Measurements from ENCODE around the gene CHD5.

CHD5 gene

GRCh38 chr1:6105218-6105679 lies 74.9 kb downstream of the CHD5 start:
- Mint-ChIP-seq H3K27me3 (peaks cover 14% of the 10 kb centered on the region), H3K27ac (peak overlapping the region; percentile 44), H3K36me3 (ENCODE audit: low read depth) (no peaks in the 10 kb centered on the region), H3K4me1 (ENCODE audit: low read depth) (no peaks in the 10 kb centered on the region), H3K4me3 (no peak overlapping the region), H3K9me3 (no peaks in the 10 kb centered on the region)
- DNase-seq = no peak

DNA sequence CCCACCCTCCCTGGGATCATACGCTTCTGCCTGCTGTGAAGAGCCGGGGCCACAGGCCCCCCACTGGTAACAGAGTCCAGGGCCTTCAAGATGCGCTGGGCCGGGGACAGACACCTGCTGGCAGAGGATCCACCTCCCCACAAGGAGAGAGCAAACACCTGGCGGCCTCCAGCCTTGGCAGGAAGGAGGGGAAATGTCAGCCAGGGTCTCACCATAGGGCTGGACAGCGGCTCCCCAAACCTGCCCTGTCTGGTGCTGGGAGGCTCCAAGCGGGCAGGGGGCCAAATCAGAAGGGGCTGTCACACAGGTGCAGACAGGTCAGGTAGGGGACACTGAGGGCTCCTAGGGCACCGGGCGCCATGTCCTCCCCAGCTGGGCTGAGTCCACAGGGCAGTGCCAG lies 75.5 kb downstream of the CHD5 start:
- DNase-seq = no peak
- no peak overlapping the region for H3K4me3 Mint-ChIP-seq
- H3K4me1 Mint-ChIP-seq (ENCODE audit: low read depth) = no peaks in the 10 kb centered on the region
- H3K36me3 Mint-ChIP-seq (ENCODE audit: low read depth) = peaks cover 1% of the 10 kb centered on the region
- H3K9me3 Mint-ChIP-seq = no peaks in the 10 kb centered on the region
- H3K27me3 Mint-ChIP-seq = peaks cover 13% of the 10 kb centered on the region
- H3K27ac Mint-ChIP-seq = peak overlapping the region; percentile 44

GRCh38 chr1:6103854-6104530 lies 76.1 kb downstream of the CHD5 start:
- H3K36me3 Mint-ChIP-seq (ENCODE audit: low read depth) = peaks cover 6% of the 10 kb centered on the region
- no peak overlapping the region for H3K4me3 Mint-ChIP-seq
- H3K4me1 Mint-ChIP-seq (ENCODE audit: low read depth) = no peaks in the 10 kb centered on the region
- H3K27me3 Mint-ChIP-seq = peaks cover 13% of the 10 kb centered on the region
- peak overlapping the region; percentile 11 for H3K27ac Mint-ChIP-seq
- no peaks in the 10 kb centered on the region for H3K9me3 Mint-ChIP-seq
- DNase-seq = no peak

GRCh38 chr1:6103111-6103853 lies 76.8 kb downstream of the CHD5 start:
- Mint-ChIP-seq H3K36me3 (ENCODE audit: low read depth) (peaks cover 11% of the 10 kb centered on the region), H3K4me1 (ENCODE audit: low read depth) (no peaks in the 10 kb centered on the region), H3K4me3 (no peak overlapping the region), H3K27me3 (peaks cover 6% of the 10 kb centered on the region), H3K9me3 (no peaks in the 10 kb centered on the region), H3K27ac (no peak overlapping the region)
- DNase-seq = no peak

- Mint-ChIP-seq H3K27me3 (peaks cover 4% of the 10 kb centered on the region), H3K36me3 (ENCODE audit: low read depth) (peaks cover 19% of the 10 kb centered on the region), H3K9me3 (no peaks in the 10 kb centered on the region), H3K27ac (peak overlapping the region; percentile 49), H3K4me3 (no peak overlapping the region), H3K4me1 (ENCODE audit: low read depth) (no peaks in the 10 kb centered on the region)
- DNase-seq = no peak
Observed at GRCh38 chr1:6102532-6102845, 77.6 kb downstream of the CHD5 start.

DNA sequence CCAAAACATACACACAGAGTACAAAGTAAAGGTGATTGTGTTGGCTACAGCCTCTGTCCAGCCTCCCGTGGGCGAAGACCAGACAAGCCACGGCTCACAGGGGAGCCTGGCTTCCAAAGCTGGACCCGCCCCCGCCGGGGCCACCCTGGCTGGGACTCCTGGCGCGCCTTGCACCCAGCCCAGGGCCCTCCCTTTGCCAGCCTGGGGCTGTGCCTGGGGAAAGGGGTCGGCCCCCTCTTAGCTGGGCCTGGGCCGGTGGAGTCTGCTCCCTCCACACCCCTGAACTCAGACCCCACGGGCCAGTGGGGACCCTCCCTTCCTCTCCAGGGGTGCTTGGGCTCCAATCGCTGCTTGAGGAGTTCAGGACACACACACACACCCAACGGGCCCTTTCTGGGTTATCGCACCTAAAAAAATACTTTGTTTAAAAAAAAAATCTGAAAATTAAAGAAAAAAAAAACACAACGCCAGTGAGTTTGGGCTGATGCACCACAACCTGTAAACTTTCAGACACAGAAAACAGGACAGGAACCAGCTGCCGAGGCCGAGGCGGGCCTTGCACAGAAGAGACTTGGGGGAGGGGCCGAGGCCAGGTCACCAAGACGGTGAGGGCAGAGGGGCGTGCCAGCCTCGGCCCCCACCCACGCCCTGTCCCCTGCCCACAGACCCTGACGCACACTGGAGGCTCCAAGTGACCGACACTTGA lies 78.1 kb downstream of the CHD5 start:
- H3K4me3 Mint-ChIP-seq = no peak overlapping the region

DNA sequence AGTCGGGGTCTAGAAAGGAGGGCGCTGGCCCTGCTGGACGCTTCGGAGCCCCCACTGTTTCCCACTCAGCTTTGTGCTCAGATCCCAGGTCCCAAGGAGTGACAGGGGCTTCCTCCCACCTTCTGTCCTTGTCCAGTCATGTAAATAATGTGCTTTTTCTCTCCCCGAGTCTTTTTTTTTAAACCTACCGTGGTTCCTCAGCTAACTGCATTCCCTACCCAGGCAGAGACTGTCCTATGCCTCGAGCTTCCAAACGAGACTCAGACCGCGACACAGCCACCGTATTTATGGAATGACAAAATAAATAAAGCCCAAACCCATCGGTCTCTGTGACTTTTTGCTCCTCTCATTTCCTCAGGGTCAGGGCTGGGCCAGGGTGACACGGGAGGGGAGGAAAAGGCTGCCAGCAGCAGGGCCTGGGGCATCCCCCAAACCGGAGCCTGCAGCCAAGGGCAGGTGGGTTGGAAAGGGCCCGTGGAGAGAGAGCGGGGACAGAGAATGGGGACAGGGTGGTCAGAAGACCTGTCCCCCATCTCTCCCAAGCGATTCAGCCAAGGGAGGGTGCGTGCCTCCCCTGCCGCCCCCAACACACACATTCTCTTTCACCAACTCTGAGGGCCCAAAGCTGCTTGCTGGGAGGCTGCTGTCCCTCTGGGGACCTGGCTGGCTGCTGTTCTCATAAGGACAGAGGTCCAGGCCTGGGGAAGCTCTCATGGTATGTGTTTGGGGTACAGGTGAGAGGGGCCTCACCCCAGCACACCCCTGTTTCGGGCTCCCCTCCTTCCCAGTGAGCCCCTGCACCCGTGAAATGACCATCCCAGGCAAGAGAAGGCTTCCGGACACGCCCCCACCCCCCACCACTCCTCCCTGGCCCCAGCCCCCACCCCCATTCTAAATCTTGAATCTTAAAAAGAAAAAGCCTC lies 79.0 kb downstream of the CHD5 start:
- no peaks in the 10 kb centered on the region for H3K4me1 Mint-ChIP-seq (ENCODE audit: low read depth)
- peaks cover 4% of the 10 kb centered on the region for H3K27me3 Mint-ChIP-seq
- peak overlapping the region; percentile 41 for H3K27ac Mint-ChIP-seq
- H3K4me3 Mint-ChIP-seq = no peak overlapping the region
- DNase-seq = no peak
- H3K36me3 Mint-ChIP-seq (ENCODE audit: low read depth) = peaks cover 33% of the 10 kb centered on the region
- no peaks in the 10 kb centered on the region for H3K9me3 Mint-ChIP-seq

More for the DNA sequence above, 78.1 kb downstream of the CHD5 start:
- no peaks in the 10 kb centered on the region for H3K4me1 Mint-ChIP-seq (ENCODE audit: low read depth)
- H3K9me3 Mint-ChIP-seq = no peaks in the 10 kb centered on the region
- H3K27me3 Mint-ChIP-seq = peaks cover 4% of the 10 kb centered on the region
- no peak overlapping the region for H3K27ac Mint-ChIP-seq
- no peak for DNase-seq
- peaks cover 24% of the 10 kb centered on the region for H3K36me3 Mint-ChIP-seq (ENCODE audit: low read depth)

DNA sequence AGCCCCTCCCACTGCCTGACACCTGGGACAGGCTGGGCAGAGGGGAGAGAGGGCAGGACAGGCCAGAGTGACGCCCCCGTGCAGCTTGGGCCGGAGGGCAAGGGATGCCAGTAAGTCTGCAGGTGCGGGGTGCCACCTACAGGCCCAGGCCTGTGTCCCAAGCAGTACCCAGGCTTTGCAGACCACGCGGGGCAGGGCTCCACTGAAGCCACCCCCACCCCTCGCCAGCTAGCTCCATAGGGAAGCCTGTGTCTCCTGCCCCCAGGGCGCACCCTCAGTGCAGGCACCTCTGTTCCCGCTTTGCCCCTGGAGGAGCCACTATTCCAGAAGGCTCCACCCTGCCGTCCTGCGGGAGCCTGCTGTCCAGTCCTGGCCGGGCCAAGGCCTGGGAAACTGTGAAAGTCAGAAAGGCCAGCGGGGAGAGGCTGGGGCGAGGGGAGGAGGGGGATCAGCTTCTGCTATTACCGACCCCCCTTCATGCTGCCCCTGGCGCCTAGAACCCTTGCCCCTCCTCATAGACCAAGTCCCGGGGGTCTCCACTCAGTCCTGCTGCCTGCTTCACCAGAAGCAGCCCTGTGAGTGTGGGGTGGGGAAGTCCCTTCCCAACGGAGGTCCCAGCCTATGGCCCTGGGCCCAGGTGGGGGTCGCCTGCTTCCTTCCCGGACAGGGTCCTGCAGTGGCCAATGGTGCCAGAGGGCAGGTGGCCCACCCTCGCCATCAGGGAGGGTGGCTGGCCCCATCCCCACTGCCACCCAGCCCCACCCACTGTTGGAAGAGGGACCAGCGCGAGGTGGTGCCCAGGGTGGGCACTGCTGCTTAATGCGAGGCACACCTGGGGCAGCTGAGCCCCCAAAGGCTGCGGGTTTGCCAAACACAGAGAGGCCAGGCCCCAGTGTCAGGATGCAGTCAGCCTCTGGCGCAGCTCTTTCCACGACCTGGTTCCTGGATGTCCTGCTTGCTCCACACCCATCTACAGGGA lies 80.0 kb downstream of the CHD5 start:
- peaks cover 34% of the 10 kb centered on the region for H3K36me3 Mint-ChIP-seq (ENCODE audit: low read depth)

DNA sequence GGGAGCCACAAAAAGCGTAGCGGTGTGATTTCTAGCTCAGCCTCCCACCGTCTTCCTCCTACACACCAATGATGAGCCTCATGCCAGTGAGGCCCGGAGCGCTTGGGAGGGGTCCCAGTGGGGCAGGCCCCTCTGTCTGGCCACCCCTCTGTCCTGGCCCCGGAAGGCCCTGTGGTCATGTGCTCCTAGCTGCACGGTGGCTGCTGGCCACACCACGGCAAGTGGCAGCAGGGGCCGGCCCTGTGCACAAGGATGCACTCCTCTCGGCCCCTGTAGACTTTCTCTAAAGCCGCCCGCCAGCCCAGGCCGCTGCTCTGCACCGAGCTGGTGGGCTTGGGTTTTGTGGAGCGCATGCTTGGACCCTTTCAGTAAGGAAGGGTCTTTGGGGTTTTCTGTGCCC lies 80.8 kb downstream of the CHD5 start:
- Mint-ChIP-seq H3K4me3 (no peak overlapping the region), H3K27me3 (no peaks in the 10 kb centered on the region), H3K27ac (no peak overlapping the region), H3K36me3 (ENCODE audit: low read depth) (peaks cover 39% of the 10 kb centered on the region), H3K9me3 (no peaks in the 10 kb centered on the region), H3K4me1 (ENCODE audit: low read depth) (no peaks in the 10 kb centered on the region)
- DNase-seq = no peak

More for the DNA sequence above, 80.0 kb downstream of the CHD5 start:
- H3K27ac Mint-ChIP-seq = no peak overlapping the region
- DNase-seq = no peak
- no peaks in the 10 kb centered on the region for H3K9me3 Mint-ChIP-seq
- H3K4me3 Mint-ChIP-seq = no peak overlapping the region
- H3K27me3 Mint-ChIP-seq = peaks cover 2% of the 10 kb centered on the region
- no peaks in the 10 kb centered on the region for H3K4me1 Mint-ChIP-seq (ENCODE audit: low read depth)

- Mint-ChIP-seq H3K27me3 (no peaks in the 10 kb centered on the region), H3K4me1 (ENCODE audit: low read depth) (no peaks in the 10 kb centered on the region), H3K36me3 (ENCODE audit: low read depth) (peaks cover 46% of the 10 kb centered on the region), H3K27ac (no peak overlapping the region), H3K9me3 (no peaks in the 10 kb centered on the region), H3K4me3 (no peak overlapping the region)
- no peak for DNase-seq
Observed at GRCh38 chr1:6098303-6099215, 81.6 kb downstream of the CHD5 start.

DNA sequence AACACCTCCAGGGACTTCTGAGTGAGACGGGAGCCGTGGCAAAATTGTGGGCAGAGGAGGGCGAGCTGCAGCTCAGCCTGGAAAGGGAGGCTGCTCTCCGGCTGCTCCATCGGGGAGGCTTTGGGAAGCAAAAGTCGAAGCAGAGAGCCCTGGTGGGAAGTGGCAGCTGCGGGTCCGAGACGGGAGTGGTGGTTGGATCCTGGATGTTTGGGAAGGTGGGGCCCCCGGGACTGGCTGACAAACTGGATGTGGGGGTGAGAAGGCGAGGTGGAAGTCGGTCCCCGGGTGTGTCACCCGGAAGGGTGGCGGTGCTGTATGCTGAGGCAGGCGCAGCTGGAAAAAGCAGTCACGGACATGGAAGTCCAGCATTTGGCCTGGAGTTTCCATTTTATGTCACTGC lies 82.3 kb downstream of the CHD5 start:
- H3K27me3 Mint-ChIP-seq = no peaks in the 10 kb centered on the region
- no peak for DNase-seq
- H3K36me3 Mint-ChIP-seq (ENCODE audit: low read depth) = peaks cover 54% of the 10 kb centered on the region
- H3K4me3 Mint-ChIP-seq = no peak overlapping the region
- H3K4me1 Mint-ChIP-seq (ENCODE audit: low read depth) = no peaks in the 10 kb centered on the region
- H3K9me3 Mint-ChIP-seq = no peaks in the 10 kb centered on the region
- H3K27ac Mint-ChIP-seq = peak overlapping the region; percentile 70

GRCh38 chr1:6097117-6097595 lies 83.0 kb downstream of the CHD5 start:
- Mint-ChIP-seq H3K36me3 (ENCODE audit: low read depth) (peaks cover 60% of the 10 kb centered on the region), H3K9me3 (no peaks in the 10 kb centered on the region), H3K4me3 (no peak overlapping the region), H3K27me3 (no peaks in the 10 kb centered on the region), H3K4me1 (ENCODE audit: low read depth) (no peaks in the 10 kb centered on the region), H3K27ac (peak overlapping the region; percentile 70)
- no peak for DNase-seq
